HL-60 (cell line): Measurements from ENCODE around the gene KIAA1217.

Source experiments
- DNase-seq, 2 experiments: peaks; one replicate each; pipeline ENCODE4 v3.0.0-alpha.2; 2010 to 2020; ENCODE audit warnings: low read depth in 1 of 2, low spot score in 1 of 2
- H3K27ac ChIP-seq: fragments of 250-450 bp; sonication (Bioruptor Pico); replicated peaks from 2 replicates; pipeline ENCODE4 v1.5.1; 2020; ENCODE audit warnings: mild to moderate bottlenecking, moderate library complexity
- H3K27me3 ChIP-seq: fragments of 250-450 bp; sonication (Bioruptor Pico); 2 replicates; pipeline ENCODE4 v1.5.1; 2021; ENCODE audit warnings: mild to moderate bottlenecking, moderate library complexity; ENCODE audit not compliant: insufficient read depth, poor library complexity, severe bottlenecking
- H3K4me3 ChIP-seq: replicated peaks from 2 replicates; pipeline ENCODE4 v1.5.1; 2011; ENCODE audit warnings: mild to moderate bottlenecking, control low read depth, low read length; ENCODE audit not compliant: insufficient read depth
- GABPA ChIP-seq: IDR thresholded peaks from 2 replicates; pipeline ENCODE4 v1.6.1; 2012; ENCODE audit warnings: low read depth
- POLR2AphosphoS5 ChIP-seq: IDR thresholded peaks from 2 replicates; pipeline ENCODE4 v1.6.1; 2012; ENCODE audit warnings: low read depth
- SPI1 ChIP-seq: IDR thresholded peaks from 2 replicates; pipeline ENCODE4 v1.6.1; 2012; ENCODE audit warnings: low read depth, mild to moderate bottlenecking, borderline replicate concordance
- TF ChIP-seq, protein P1 (sequence below): IDR thresholded peaks from 2 replicates; pipeline ENCODE4 v1.6.1; 2012; ENCODE audit warnings: low read depth; ENCODE audit not compliant: insufficient replicate concordance
- TF ChIP-seq, protein P2 (sequence below): IDR thresholded peaks from one replicate; pipeline ENCODE4 v1.5.1; 2011; ENCODE audit warnings: low read length, control low read depth, inconsistent platforms; ENCODE audit not compliant: insufficient read depth

The KIAA1217 gene

DNA sequence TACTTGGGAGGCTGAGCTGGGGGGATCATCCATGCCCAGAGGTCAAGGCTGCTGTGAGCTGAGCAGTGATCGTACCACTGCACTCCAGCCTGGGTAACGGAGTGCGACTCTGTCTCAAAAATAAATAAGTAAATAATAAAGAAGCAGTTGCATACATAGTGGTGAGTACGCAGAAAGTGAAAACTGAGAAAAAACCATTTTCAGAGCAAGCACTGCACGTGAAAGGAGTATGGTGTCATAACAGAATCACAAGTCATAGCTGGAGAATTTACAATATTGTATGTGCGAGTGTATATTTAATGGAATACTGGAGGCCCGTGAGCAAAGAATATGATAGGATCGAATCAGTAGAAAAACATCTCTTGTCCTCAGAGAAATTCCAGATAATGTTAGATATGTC is 22.3 kb downstream of the KIAA1217 start:
- Histone ChIP-seq H3K27ac (no peak overlapping the region), H3K4me3 (no peak overlapping the region), H3K27me3 (no peaks in the 10 kb centered on the region)
- no peak for DNase-seq
- TF ChIP-seq SPI1 (no peak), POLR2AphosphoS5 (no peak), GABPA (no peak)
- TF ChIP-seq, protein P1, sequence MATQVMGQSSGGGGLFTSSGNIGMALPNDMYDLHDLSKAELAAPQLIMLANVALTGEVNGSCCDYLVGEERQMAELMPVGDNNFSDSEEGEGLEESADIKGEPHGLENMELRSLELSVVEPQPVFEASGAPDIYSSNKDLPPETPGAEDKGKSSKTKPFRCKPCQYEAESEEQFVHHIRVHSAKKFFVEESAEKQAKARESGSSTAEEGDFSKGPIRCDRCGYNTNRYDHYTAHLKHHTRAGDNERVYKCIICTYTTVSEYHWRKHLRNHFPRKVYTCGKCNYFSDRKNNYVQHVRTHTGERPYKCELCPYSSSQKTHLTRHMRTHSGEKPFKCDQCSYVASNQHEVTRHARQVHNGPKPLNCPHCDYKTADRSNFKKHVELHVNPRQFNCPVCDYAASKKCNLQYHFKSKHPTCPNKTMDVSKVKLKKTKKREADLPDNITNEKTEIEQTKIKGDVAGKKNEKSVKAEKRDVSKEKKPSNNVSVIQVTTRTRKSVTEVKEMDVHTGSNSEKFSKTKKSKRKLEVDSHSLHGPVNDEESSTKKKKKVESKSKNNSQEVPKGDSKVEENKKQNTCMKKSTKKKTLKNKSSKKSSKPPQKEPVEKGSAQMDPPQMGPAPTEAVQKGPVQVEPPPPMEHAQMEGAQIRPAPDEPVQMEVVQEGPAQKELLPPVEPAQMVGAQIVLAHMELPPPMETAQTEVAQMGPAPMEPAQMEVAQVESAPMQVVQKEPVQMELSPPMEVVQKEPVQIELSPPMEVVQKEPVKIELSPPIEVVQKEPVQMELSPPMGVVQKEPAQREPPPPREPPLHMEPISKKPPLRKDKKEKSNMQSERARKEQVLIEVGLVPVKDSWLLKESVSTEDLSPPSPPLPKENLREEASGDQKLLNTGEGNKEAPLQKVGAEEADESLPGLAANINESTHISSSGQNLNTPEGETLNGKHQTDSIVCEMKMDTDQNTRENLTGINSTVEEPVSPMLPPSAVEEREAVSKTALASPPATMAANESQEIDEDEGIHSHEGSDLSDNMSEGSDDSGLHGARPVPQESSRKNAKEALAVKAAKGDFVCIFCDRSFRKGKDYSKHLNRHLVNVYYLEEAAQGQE, result no peak

DNA sequence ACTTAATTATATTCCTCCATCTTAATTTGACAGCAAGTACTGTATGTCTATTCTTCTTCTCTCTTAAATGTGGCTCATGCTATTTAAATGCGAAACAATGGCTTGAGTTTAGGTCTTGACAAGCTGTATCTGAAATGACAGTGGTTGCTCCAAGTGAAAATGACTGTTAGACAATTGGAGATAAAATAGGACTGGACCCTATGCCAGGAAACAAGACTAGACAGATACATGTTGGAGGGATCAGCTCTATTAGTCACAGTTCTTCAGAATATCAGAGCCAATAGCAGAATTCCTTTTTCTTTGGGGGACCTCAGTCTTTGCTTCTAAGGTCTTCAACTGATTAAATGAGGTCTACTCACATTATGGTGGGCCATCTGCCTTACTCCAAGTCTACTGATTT is 25.8 kb downstream of the KIAA1217 start:
- Histone ChIP-seq H3K27me3 (no peaks in the 10 kb centered on the region), H3K27ac (no peak overlapping the region), H3K4me3 (no peak overlapping the region)
- TF ChIP-seq SPI1 (no peak), POLR2AphosphoS5 (no peak), GABPA (no peak)
- TF ChIP-seq, protein P1, result no peak
- TF ChIP-seq, protein P2, sequence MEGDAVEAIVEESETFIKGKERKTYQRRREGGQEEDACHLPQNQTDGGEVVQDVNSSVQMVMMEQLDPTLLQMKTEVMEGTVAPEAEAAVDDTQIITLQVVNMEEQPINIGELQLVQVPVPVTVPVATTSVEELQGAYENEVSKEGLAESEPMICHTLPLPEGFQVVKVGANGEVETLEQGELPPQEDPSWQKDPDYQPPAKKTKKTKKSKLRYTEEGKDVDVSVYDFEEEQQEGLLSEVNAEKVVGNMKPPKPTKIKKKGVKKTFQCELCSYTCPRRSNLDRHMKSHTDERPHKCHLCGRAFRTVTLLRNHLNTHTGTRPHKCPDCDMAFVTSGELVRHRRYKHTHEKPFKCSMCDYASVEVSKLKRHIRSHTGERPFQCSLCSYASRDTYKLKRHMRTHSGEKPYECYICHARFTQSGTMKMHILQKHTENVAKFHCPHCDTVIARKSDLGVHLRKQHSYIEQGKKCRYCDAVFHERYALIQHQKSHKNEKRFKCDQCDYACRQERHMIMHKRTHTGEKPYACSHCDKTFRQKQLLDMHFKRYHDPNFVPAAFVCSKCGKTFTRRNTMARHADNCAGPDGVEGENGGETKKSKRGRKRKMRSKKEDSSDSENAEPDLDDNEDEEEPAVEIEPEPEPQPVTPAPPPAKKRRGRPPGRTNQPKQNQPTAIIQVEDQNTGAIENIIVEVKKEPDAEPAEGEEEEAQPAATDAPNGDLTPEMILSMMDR, result no peak
- DNase-seq, result no peak

DNA sequence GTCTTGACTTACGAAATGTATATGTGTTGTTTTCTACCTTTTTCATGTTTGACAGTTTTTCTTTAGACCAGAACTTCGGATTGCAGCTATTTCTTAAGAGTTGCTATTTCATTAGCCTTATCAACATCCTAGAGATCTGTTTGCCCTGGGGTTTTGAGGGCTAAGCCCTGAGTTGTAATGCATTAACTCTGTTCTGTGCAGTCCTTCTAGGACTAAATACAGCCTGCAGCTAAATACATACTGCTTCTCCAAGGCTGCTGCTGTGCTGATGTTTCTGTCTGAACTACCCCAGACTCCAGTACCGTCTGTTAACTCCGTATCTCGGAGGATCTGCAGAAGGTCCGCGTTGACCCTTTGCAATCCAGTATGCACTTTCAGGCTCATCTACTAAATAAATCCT is 26.5 kb downstream of the KIAA1217 start:
- Histone ChIP-seq H3K27ac (no peak overlapping the region), H3K4me3 (no peak overlapping the region), H3K27me3 (no peaks in the 10 kb centered on the region)
- DNase-seq, result no peak
- TF ChIP-seq GABPA, result no peak

DNA sequence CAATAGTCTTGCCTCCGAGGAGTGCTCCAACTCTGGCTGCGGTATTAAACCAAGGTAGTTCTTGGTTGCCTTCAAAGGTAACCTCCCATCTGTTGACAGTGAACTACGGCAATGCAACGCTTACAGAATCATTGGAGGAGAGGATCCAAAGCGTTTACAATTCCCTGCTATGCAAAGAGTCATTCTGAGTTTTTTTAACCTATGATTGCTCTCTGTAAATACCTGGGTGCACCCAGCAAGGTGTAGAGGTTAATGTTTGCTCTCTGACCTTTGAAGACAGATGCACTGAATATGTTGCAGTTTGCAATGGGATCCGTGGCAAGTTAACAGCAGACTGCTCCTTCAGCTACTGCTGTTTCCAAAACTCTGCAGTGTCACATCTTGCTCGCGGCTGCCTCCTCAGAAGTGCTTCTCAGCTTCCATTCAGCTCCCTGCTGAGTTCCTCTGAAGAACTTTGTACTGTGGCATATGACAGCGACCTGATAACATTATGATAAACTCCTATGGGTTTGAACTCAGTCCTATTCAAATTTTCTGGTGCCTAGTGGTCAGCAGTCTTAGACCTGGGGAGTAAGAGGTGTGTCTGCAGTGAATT is 29.0 kb downstream of the KIAA1217 start:
- Histone ChIP-seq H3K27me3 (no peaks in the 10 kb centered on the region), H3K4me3 (no peak overlapping the region), H3K27ac (no peak overlapping the region)
- DNase-seq, result no peak
- TF ChIP-seq, protein P2, result no peak
- TF ChIP-seq SPI1 (no peak), POLR2AphosphoS5 (no peak), GABPA (no peak)
- TF ChIP-seq, protein P1, result no peak
